Neural progenitor cell (in vitro differentiated cells): ENCODE measurements around the gene MTCL3.
A peak's percentile ranks its signal among the peaks of the same experiment; 100 is the strongest.

Experiments
- DNase-seq: peaks from one replicate; pipeline ENCODE4 v3.0.0-alpha.2; 2016; ENCODE audit warnings: low spot score
- H2AFZ ChIP-seq: fragments of 200-600 bp; sonication (generic); replicated peaks from 2 replicates; pipeline ENCODE4 v1.6.1; 2016; ENCODE audit warnings: antibody characterized with exemption
- H3F3A ChIP-seq: fragments of 200-600 bp; sonication (generic); 2 replicates; pipeline ENCODE4 v1.6.1; 2016; ENCODE audit warnings: antibody characterized with exemption, low read depth
- H3K27ac ChIP-seq: fragments of 200-600 bp; sonication (generic); 2 replicates; pipeline ENCODE4 v1.5.1; 2016; ENCODE audit warnings: mild to moderate bottlenecking
- H3K27me3 ChIP-seq: fragments of 200-600 bp; sonication (generic); 2 replicates; pipeline ENCODE4 v1.6.1; 2016; ENCODE audit warnings: mild to moderate bottlenecking, moderate library complexity
- H3K36me3 ChIP-seq: fragments of 200-600 bp; sonication (generic); 2 replicates; pipeline ENCODE4 v1.5.1; 2016
- H3K4me1 ChIP-seq: fragments of 200-600 bp; sonication (generic); 2 replicates; pipeline ENCODE4 v1.6.1; 2016; ENCODE audit warnings: mixed run types
- H3K4me2 ChIP-seq: fragments of 200-600 bp; sonication (generic); 2 replicates; pipeline ENCODE4 v1.6.1; 2016
- H3K4me3 ChIP-seq: fragments of 200-600 bp; sonication (generic); 2 replicates; pipeline ENCODE4 v1.5.1; 2016
- H3K79me2 ChIP-seq: fragments of 200-600 bp; sonication (generic); 2 replicates; pipeline ENCODE4 v1.6.1; 2016; ENCODE audit warnings: low read depth
- H3K9ac ChIP-seq: fragments of 200-600 bp; sonication (generic); 2 replicates; pipeline ENCODE4 v1.6.1; 2016
- H3K9me3 ChIP-seq: fragments of 200-600 bp; sonication (generic); 2 replicates; pipeline ENCODE4 v1.5.1; 2016; ENCODE audit warnings: low read depth
- H4K20me1 ChIP-seq: fragments of 200-600 bp; sonication (generic); 2 replicates; pipeline ENCODE4 v1.6.1; 2016; ENCODE audit warnings: low read depth
- H3K27ac Mint-ChIP-seq: 3 replicates; pipeline ENCODE4 v1.8.0; 2021; ENCODE audit warnings: mixed read lengths
- H3K27me3 Mint-ChIP-seq: 2 replicates; pipeline ENCODE4 v1.8.0; 2022; ENCODE audit warnings: low read depth, mild to moderate bottlenecking, inconsistent platforms, moderate library complexity, mixed read lengths; ENCODE audit not compliant: insufficient read depth
- H3K36me3 Mint-ChIP-seq: 3 replicates; pipeline ENCODE4 v1.8.0; 2021; ENCODE audit warnings: mixed read lengths
- H3K4me1 Mint-ChIP-seq: 3 replicates; pipeline ENCODE4 v1.8.0; 2021; ENCODE audit warnings: mixed read lengths
- H3K4me3 Mint-ChIP-seq: 3 replicates; pipeline ENCODE4 v1.8.0; 2021; ENCODE audit warnings: mild to moderate bottlenecking, moderate library complexity, mixed read lengths
- H3K9me3 Mint-ChIP-seq: 3 replicates; pipeline ENCODE4 v1.8.0; 2020; ENCODE audit warnings: mixed read lengths
- EZH2 ChIP-seq: fragments of 200-600 bp; sonication (generic); IDR thresholded peaks from 2 replicates; pipeline ENCODE4 v1.6.1; 2017; ENCODE audit warnings: antibody characterized with exemption, mild to moderate bottlenecking, moderate library complexity
- EZH2phosphoT487 ChIP-seq: fragments of 200-600 bp; sonication (generic); IDR thresholded peaks from 2 replicates; pipeline ENCODE4 v1.6.1; 2017; ENCODE audit warnings: antibody characterized with exemption
- TF ChIP-seq, protein P1 (sequence below): fragments of 200-600 bp; sonication (generic); IDR thresholded peaks from 2 replicates; pipeline ENCODE4 v1.5.1; 2017; ENCODE audit warnings: antibody characterized with exemption, mild to moderate bottlenecking

The MTCL3 gene

GRCh38 chr6:127515794-127516661 is 3.1 kb downstream of the MTCL3 start:
- TF ChIP-seq EZH2phosphoT487, result no peak
- TF ChIP-seq EZH2, result peak; percentile 40
- TF ChIP-seq, protein P1, sequence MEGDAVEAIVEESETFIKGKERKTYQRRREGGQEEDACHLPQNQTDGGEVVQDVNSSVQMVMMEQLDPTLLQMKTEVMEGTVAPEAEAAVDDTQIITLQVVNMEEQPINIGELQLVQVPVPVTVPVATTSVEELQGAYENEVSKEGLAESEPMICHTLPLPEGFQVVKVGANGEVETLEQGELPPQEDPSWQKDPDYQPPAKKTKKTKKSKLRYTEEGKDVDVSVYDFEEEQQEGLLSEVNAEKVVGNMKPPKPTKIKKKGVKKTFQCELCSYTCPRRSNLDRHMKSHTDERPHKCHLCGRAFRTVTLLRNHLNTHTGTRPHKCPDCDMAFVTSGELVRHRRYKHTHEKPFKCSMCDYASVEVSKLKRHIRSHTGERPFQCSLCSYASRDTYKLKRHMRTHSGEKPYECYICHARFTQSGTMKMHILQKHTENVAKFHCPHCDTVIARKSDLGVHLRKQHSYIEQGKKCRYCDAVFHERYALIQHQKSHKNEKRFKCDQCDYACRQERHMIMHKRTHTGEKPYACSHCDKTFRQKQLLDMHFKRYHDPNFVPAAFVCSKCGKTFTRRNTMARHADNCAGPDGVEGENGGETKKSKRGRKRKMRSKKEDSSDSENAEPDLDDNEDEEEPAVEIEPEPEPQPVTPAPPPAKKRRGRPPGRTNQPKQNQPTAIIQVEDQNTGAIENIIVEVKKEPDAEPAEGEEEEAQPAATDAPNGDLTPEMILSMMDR, result no peak
- H2AFZ ChIP-seq, result peak overlapping the region; percentile 29
- H3K4me3 ChIP-seq, result peak overlapping the region; percentile 65
- Mint-ChIP-seq H3K4me1 (peaks cover 45% of the 10 kb centered on the region), H3K4me3 (peak overlapping the region; percentile 94), H3K9me3 (no peaks in the 10 kb centered on the region), H3K36me3 (peaks cover 22% of the 10 kb centered on the region), H3K27me3 (peaks cover 8% of the 10 kb centered on the region), H3K27ac (no peak overlapping the region)
- peaks cover 15% of the 10 kb centered on the region for H3K79me2 ChIP-seq
- H3K4me1 ChIP-seq, result peaks cover 26% of the 10 kb centered on the region
- no peak overlapping the region for H3K9ac ChIP-seq
- peaks cover 56% of the 10 kb centered on the region for H3F3A ChIP-seq
- H3K27ac ChIP-seq, result no peak overlapping the region
- peak; percentile 87 for DNase-seq
- peak overlapping the region; percentile 94 for H3K4me2 ChIP-seq
- H3K27me3 ChIP-seq, result peaks cover 13% of the 10 kb centered on the region
- no peaks in the 10 kb centered on the region for H3K9me3 ChIP-seq
- H4K20me1 ChIP-seq, result peaks cover 38% of the 10 kb centered on the region
- H3K36me3 ChIP-seq, result peaks cover 20% of the 10 kb centered on the region

- H4K20me1 ChIP-seq, result peaks cover 38% of the 10 kb centered on the region
- peak overlapping the region; percentile 65 for H3K4me3 ChIP-seq
- Mint-ChIP-seq H3K27ac (no peak overlapping the region), H3K36me3 (peaks cover 29% of the 10 kb centered on the region), H3K9me3 (no peaks in the 10 kb centered on the region), H3K4me3 (peak overlapping the region; percentile 93), H3K4me1 (peaks cover 44% of the 10 kb centered on the region), H3K27me3 (peaks cover 8% of the 10 kb centered on the region)
- no peak overlapping the region for H3K27ac ChIP-seq
- peaks cover 26% of the 10 kb centered on the region for H3K4me1 ChIP-seq
- no peaks in the 10 kb centered on the region for H3K9me3 ChIP-seq
- no peak for TF ChIP-seq EZH2
- TF ChIP-seq, protein P1, result peak; percentile 50
- peaks cover 20% of the 10 kb centered on the region for H3K36me3 ChIP-seq
- peak overlapping the region; percentile 29 for H2AFZ ChIP-seq
- H3K27me3 ChIP-seq, result peaks cover 13% of the 10 kb centered on the region
- peaks cover 15% of the 10 kb centered on the region for H3K79me2 ChIP-seq
- peaks cover 56% of the 10 kb centered on the region for H3F3A ChIP-seq
- H3K4me2 ChIP-seq, result peak overlapping the region; percentile 94
- no peak overlapping the region for H3K9ac ChIP-seq
- DNase-seq, result peak; percentile 73
Observed at GRCh38 chr6:127515234-127515793, 3.8 kb downstream of the MTCL3 start.

GRCh38 chr6:127514773-127515227 is 4.3 kb downstream of the MTCL3 start:
- Mint-ChIP-seq H3K4me1 (peaks cover 40% of the 10 kb centered on the region), H3K27me3 (peaks cover 8% of the 10 kb centered on the region), H3K36me3 (peaks cover 35% of the 10 kb centered on the region), H3K4me3 (peak overlapping the region; percentile 93), H3K27ac (no peak overlapping the region), H3K9me3 (no peaks in the 10 kb centered on the region)
- Histone ChIP-seq H3K27me3 (peaks cover 13% of the 10 kb centered on the region), H3K9ac (no peak overlapping the region), H3K4me3 (peak overlapping the region; percentile 65), H3K36me3 (peaks cover 20% of the 10 kb centered on the region), H2AFZ (no peak overlapping the region), H3F3A (peaks cover 54% of the 10 kb centered on the region), H4K20me1 (peaks cover 38% of the 10 kb centered on the region), H3K27ac (no peak overlapping the region), H3K9me3 (no peaks in the 10 kb centered on the region), H3K4me1 (peaks cover 24% of the 10 kb centered on the region), H3K79me2 (peaks cover 15% of the 10 kb centered on the region), H3K4me2 (peak overlapping the region; percentile 94)
- TF ChIP-seq, protein P1, result no peak
- TF ChIP-seq EZH2phosphoT487 (no peak), EZH2 (no peak)
- peak; percentile 83 for DNase-seq
